ENCODE data around the gene DAPK3.
A peak's percentile ranks its signal among the peaks of the same experiment; 100 is the strongest.
"Not testable (repeated sequence)": the region's sequence is repeated elsewhere in the genome, so short reads cannot be mapped to it uniquely, and the experiment has no call there.

Gene DAPK3

GRCh38 chr19:4005436-4005835, 34.5 kb upstream of the DAPK3 start:
- DNase-seq (ENCODE audit: low spot score): not testable (repeated sequence)

DNA sequence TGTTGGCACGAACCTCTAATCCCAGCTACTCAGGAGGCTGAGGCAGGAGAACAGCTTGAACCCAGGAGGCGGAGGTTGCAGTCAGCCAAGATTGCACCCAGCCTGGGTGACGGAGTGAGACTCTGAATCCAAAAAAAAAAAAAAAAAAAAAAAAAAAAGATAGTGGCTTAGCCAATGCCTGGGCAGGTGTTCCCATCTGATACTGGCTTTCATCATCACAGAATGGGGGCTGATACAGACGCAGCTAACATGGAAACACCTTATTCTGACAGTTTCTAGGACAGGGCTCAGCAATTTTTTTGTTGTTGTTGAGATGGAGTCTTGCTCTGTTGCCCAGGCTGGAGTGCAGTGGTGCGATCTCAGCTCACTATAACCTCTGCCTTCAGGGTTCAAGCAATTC, 29.9 kb upstream of the DAPK3 start:
- not testable (repeated sequence) for DNase-seq (ENCODE audit: low spot score)

DNA sequence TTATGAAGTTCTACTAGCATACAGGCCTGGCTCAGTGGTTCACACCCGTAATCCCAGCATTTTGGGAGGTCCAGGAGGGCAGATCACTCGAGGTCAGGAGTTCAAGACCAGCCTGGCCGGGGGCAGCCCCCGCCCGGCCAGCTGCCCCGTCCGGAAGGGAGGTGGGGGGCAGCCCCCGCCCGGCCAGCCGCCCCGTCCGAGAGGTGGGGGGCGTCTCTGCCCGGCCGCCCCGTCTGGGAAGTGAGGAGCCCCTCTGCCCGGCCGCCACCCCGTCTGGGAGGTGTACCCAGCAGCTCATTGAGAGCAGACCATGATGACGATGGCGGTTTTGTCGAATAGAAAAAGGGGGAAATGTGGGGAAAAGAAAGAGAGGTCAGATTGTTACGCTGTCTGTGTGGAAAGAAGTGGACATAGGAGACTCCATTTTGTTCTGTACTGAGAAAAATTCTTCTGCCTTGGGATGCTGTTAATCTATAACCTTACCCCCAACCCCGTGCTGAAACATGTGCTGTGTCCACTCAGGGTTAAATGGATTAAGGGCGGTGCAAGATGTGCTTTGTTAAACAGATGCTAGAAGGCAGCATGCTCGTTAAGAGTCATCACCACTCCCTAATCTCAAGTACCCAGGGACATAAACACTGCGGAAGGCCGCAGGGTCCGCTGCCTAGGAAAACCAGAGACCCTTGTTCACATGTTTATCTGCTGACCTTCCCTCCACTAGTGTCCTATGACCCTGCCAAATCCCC, 27.9 kb upstream of the DAPK3 start:
- DNase-seq (ENCODE audit: low spot score): not testable (repeated sequence)

- DNase-seq (ENCODE audit: low spot score): no peak
These were observed 24.7 kb upstream of the DAPK3 start for GRCh38 chr19:3995607-3996006.

GRCh38 chr19:3990815-3991117, 19.9 kb upstream of the DAPK3 start:
- DNase-seq (ENCODE audit: low spot score): no peak

DNA sequence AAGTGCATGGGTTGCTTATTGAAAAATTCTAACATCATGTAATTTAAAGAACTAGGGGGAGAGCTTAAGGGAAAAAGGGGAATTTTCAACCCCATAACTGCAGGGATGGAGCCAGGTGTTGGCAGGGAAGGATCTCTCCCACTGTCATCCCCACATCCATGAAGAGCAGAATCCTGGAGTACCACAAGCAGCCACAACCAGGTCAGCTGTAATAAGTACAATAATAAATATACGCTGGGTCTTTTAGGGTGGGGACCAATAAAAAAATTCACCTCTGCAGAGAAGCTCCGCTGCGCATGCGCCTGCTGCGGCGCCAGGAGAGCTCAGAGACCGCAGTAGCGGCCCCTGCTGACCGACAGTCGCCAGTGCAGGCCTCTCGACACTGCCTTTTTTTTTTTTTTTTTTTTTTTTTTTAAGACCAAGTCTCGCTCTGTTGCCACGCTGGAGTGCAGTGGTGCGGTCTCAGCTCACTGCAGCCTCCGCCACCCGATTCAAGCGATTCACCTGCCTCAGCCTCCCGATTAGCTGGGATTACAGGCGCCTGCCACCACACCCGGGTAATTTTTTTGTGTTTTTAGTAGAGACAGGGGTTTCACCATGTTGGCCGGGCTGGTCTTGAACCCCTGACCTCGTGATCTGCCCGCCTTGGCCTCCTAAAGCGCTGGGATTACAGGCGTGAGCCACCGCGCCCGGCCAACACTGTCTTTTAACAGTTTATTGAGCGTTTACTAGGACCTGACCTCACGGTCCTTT, 16.9 kb upstream of the DAPK3 start:
- DNase-seq (ENCODE audit: low spot score): peak; percentile 88

DNA sequence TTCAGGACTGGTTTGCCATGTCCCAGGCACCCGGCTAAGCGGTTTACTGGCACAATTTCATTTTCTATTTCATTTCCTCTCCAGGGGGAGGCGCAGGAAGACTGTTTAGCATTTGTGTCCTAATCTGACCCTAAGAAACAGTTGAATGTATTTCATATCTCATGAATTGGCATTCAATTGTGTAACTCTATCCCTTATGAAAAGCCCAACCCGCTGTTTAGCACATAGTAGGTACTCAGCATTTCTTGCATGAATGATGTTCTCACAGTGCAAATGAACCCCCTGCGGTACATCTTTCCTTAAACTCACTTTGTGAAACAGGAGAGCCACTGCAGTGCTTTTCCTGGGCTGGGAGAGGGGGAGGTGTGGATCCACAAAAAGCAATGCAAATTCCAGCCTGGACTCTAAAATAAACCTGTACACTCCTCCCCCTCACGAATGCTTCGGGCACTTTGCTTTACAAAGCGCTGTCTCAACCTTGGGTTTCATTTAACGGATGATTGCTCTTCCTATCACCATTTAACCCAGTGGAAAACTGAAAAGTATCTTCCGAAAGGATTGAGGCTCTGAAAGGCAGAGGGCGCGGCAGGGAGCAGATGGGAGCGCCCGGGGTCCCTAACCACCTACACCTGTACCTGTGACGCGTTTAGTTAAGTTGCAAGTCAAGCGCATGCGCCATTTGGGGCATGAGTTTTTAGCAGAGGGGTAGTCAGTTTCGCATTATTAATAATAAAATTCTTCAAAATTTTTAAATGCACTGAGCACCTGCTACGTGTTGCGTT, 15.6 kb upstream of the DAPK3 start:
- DNase-seq (ENCODE audit: low spot score): peak; percentile 93

DNA sequence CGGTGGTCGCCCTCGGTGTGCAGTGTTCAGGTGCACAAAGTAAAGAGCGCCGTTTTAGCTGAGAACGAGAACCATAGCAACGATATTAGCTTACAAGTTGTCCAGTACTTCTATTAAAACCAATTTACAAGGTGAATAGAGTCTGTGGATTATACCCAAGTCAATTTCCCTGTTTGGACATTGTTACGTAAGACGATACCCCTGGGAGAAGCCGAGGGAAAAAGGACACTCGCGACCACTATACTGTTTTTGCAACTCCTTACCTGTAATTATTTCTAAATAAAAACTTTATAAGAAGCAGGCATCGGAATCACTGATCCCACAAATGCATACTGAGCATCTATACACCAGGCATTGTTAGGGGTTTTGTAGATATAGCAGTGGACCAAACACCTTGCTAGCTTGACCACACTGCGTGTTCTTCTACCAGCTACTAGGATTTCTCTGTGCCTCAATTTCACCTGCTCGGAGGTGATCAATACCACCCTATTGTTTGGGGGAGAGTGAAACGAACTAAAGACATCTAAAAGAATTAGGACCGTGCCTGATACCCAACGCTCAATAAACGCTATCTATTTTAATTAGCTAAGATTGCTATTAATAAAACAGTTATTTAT, 14.9 kb upstream of the DAPK3 start:
- no peak for DNase-seq (ENCODE audit: low spot score)

DNA sequence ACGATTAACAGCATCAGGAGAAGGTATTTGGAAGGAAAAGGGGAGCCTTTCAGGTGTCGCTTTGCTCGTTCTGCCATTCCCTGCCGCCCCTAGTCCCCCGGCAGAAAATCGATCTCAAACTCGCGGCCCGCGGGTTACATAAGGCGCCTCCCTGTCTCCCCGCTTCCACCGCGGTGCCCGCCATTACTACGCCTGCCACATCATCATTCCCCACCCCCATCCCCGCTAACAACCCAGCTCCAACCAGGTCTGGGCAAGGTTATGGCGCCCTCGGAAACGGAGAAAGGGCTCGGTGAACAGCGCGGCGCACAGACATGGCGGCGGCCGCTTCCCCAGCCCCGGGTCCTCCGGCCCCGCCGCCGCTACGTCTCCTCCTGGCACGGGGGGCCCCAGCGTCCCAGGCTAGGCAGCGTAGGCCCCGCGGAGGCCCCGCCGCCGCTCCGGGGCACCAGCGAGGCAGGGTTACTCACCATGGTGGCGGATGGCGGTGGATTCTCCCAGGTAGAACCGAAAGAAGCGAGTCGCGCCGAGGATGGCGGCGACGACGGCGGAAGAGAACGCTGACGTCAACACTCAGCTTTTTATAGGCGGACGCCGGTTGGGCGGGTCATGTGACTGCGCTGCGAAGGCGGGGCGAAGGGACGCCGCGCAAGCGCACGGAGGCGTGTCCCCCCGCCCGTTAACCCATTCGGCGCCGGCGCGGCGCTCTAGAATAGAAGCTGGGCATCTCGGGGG, 14.2 kb upstream of the DAPK3 start, which contains the start of gene EEF2:
EEF2 (minus strand) TSS at position 556 of the 735 bp plus-strand sequence; CDS start at position 473, 83 bp downstream.
- DNase-seq (ENCODE audit: low spot score): peak; percentile 84

DNA sequence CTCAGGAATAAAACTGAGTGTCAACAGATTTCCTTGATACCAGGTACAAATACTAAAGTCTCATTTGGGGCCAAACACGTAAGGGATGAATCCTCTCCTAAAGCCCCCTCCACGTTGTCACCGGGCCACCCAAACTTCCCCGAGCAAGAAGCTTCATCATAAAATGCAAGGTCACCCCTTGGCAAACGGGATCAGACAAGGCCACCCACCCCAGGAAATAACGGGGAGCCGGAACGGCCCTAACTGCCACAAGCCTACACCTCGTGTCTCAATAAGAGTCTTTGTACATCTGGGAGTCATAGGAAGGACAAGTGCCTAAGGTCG, 13.6 kb upstream of the DAPK3 start:
- DNase-seq (ENCODE audit: low spot score): no peak

- peak; percentile 64 for DNase-seq (ENCODE audit: low spot score)
These were observed 13.2 kb upstream of the DAPK3 start for GRCh38 chr19:3983936-3984583.

- DNase-seq (ENCODE audit: low spot score): no peak
These were observed 12.6 kb upstream of the DAPK3 start for GRCh38 chr19:3983542-3983914.

GRCh38 chr19:3982701-3983541, 12.0 kb upstream of the DAPK3 start:
- DNase-seq (ENCODE audit: low spot score): peak; percentile 75

GRCh38 chr19:3981736-3982681, 11.1 kb upstream of the DAPK3 start:
- DNase-seq (ENCODE audit: low spot score): no peak

- no peak for DNase-seq (ENCODE audit: low spot score)
These were observed 10.5 kb upstream of the DAPK3 start for GRCh38 chr19:3981373-3981735.

GRCh38 chr19:3980353-3981251, 9.7 kb upstream of the DAPK3 start:
- no peak for DNase-seq (ENCODE audit: low spot score)

DNA sequence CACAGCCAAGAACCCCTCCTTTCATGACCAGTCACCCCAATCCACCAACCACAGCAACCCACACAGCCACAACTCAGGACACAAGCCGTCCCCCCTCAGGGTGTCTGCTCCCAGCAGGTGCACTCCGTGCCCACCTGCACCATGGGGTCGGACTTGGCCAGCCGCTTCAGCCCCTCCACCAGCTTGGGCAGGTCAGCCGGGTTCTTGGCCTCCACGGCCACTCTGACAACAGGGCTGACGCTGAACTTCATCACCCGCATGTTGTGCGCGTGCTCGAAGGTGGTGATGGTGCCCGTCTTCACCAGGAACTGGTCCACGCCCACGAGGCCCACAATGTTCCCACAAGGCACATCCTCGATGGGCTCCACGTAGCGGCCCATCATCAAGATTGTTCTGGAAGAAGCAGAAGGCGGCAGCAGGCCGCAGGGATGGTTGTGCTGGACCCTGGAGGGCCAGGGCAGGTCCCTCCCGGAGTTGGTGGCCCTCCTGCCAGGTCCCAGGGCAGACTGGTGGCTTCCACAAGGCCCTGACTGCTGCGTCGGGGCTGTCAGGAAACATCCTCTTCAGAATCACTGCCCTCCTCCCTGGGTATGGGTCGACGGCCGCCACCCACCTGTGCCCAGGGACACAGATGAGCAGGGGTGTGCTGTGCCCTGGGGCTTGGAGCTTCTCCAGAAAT, 8.9 kb upstream of the DAPK3 start:
- no peak for DNase-seq (ENCODE audit: low spot score)

- DNase-seq (ENCODE audit: low spot score): no peak
These were observed 8.4 kb upstream of the DAPK3 start for GRCh38 chr19:3979289-3979673.

Data from RKO (cell line).